ENCODE results near the gene POLR1C.
"Not testable (repeated sequence)": the region's sequence is repeated elsewhere in the genome, so short reads cannot be mapped to it uniquely, and the experiment has no call there.

Gene POLR1C, protein sequence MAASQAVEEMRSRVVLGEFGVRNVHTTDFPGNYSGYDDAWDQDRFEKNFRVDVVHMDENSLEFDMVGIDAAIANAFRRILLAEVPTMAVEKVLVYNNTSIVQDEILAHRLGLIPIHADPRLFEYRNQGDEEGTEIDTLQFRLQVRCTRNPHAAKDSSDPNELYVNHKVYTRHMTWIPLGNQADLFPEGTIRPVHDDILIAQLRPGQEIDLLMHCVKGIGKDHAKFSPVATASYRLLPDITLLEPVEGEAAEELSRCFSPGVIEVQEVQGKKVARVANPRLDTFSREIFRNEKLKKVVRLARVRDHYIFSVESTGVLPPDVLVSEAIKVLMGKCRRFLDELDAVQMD

DNA sequence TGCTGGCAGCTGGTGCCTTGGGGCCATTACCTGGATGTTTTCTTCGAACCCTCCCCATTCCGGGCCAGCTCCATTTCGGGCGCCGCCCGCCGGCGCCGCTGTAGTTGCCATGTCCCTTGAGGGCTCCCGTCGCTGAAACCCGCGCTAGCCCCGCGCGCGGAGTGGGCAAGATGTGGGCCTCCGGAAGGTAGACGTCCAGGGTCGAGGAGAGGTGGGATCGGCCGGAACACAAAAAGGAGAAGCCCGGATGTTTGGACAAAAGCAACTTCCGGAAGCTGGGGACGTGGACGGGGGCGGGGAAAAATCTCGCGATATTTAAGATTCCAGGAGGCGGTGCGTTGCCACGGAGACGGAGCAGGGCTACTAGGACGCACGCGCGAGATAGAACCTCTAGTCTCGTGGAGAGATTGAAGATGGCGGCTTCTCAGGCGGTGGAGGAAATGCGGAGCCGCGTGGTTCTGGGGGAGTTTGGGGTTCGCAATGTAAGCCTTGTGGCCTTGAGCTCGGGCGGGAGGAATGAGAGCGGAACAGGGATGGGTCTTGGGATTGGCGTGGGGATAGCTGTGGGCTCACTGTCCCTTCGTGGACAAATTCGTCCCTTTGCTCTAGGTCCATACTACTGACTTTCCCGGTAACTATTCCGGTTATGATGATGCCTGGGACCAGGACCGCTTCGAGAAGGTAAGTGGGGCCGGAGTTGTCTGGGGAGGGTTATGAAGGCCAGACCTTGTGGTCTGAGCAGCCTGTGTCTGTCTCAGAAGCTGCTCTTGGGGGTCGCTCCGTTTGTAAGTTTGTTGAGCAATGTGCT, at the start of gene POLR1C, which contains the start of gene YIPF3:
Gene POLR1C (plus strand): TSS at position 393 of the 808 bp plus-strand sequence. CDS start 21 bp downstream, at position 414.
Gene YIPF3 (minus strand): TSS at position 230 of the 808 bp plus-strand sequence. CDS start 119 bp downstream, at position 111.
- DNase-seq, result peak; percentile 96

DNA sequence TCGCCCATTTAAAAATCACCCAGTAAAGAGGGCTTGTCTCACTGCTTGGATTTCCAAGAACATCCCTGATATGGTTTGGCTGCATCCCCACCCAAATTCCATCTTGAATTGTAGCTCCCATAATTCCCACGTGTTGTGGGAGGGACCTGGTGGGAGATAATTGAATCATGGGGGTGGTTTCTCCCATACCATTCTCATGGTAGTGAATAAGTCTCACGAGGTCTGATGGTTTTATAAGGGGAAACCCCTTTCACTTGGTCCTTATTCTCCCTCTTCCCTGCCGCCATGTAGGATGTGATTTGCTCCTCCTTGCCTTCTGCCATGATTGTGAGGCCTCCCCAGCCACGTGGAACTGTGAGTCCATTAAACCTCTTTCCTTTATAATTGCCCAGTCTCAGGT, 49.6 kb upstream of the POLR1C start:
- not testable (repeated sequence) for DNase-seq

DNA sequence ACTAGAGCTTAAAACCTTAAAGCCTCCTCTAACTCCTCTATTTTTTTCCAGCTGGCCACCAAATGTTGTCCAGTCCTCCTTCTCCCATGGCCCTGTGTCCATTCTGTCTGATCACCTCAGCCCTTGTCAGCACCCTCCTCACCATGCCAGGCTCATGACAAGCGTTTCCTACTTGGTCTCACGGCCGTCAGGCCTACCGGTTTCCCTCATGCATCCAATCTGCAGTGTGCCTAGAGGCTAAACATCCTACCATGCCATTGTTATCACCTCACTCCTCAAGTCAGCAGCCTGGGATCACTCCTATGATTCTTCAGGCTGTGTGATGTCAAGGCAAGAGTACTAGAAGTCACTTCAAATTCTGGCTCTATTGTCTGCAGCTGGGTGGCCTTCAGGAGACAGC, 49.1 kb upstream of the POLR1C start:
- DNase-seq, result no peak

DNA sequence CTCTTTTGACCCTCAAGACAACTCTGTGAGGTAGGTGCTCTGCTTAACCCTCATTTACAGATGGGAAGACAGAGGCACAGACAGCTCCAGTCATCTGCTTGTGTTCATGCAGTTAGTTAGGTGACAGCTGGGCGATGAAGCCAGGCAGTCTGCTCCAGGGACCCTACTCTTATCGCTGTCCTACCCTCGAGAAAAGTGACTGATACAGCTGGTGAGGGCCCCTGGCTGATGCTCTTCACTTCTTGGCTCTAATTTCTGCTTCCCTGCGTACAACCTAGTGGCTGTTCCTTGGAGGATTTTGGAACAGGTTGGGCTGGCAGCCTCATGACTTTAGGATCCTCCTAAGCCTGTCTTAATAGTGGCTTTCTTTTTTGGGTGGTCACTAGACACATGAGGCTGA, 48.6 kb upstream of the POLR1C start:
- DNase-seq, result no peak

DNA sequence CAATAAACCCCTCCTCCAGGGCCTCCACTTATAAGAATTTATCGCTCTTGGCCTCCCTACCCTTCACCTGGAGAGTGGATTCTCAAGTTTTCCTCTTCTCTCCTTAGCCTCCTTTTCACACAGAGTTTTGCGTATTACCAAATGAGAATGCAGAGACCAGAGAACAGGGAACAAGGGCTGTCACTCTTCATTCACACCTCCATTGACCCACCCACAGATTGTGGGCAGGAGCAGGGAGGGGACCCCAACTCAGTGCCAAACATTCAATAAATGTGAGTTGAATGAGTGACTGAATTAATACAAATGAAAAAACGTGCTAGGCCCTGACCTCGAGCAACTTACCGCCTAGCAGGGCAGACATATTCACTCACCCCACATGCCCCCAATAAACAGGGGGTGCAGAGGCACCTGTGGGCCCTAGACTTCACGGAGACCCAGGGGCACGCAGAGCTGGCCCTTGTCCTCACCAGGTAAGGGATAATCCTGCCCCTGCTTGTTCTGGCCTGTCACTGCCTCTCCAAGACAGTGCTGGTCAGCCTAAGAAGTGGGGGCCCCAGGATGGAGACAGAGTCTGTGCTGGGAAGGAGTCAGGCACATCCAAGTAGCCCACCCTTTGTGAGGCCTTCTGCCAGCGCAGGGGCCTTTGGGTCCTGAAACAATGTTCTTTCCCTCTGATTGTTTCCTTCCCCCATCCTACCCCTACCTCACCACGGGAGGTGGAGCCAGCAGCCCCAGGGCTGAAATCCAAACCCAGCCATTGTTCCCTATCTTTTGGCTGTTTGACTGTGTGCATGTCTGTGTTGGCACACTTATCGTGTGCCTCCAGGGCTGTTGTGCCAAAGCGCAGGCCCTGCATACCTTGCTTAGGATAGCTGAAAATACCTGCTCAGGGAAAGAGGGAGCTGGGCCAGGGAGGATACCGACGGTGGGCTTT, 47.9 kb upstream of the POLR1C start:
- no peak for DNase-seq

DNA sequence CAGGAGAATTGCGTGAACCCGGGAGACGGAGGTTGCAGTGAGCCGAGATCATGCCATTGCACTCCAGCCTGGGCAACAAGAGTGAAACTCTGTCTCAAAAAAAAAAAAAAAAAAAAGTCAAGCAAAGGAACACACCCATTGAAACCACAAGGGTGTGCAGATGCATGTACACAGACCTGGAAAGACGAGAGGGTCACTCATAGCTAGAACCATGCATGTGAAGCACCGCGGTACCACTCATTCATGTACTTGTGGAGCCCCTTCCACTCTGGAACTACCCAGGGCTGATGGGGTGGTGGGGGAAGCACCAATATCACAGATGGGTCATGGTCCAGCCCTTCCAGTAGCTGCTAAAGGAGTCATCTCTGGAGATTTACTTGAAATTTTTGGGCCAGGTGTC, 46.9 kb upstream of the POLR1C start:
- DNase-seq, result no peak

DNA sequence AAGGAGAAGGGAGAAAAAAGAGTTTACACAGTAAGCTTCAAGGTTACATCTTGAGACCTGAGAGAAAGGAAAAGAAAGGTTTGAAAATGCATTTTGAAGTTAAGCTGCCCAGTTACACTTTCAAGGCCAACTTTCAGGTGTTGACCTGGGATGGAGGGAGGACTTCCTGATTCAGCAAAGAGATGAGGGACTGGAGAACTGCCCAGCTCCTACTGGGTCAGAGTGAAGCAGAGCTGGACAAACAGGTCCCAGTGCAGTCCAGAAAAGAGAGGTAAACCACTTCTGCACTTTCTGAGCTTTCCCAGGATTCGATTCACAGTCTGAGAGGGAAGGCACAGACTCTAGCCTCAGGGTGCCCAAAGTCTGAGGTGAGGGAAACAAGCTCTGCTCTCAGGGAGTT, 45.5 kb upstream of the POLR1C start:
- no peak for DNase-seq

DNA sequence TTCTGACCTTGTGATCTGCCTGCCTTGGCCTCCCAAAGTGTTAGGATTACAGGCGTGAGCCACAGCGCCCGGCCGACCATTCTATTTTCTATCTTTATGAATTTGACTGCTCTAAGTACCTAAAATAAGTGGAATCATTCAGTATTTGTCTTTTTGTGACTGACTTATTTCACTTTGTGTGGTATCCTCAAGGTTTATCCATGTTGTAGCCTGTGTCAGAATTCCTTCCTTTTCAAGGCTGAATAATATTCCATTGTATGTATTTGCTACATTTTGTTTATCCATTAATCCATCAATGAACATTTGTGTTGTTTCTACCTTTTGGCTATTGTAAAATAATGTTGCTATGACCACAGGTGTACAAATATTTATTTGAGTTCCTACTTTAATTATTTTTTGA, 44.4 kb upstream of the POLR1C start:
- DNase-seq, result no peak

DNA sequence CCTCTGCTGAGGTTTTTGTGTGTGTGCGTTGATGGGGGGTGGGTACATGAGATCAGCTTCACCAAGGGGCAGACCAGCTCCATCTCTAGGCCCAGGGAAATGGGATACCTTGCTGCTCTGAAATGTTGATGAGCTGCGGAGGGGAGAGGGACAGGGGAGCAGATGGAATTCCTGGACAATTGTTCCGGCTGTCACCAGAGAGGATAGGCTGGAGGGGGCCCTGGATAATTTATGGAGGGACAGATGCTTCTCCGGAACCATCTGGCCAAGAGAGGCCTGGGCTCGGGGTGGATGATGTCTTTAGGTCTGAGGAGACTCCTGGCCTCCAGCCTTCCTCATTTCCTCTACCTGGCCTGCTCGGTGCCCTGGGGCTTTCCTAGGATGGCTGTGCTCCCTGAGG, 41.4 kb upstream of the POLR1C start:
- DNase-seq, result no peak

DNA sequence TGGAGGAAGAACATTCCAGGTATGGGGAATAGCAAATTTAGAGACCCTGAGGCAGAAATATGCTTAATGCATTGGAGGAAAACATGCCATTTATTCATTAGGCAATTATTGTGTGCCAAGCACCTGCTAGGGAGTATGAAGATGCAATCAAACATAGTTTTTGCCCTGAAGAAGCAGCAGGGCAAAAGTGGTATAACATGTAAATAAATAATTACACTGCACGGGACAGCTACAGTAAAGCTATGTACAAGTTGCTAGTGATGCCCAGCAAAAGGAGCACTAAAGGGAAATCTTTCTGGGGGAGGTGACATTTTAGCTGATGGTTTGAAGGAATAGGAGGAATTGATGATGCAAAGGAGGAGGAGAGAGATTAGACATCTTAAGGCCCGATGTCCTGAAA, 40.1 kb upstream of the POLR1C start:
- no peak for DNase-seq

DNA sequence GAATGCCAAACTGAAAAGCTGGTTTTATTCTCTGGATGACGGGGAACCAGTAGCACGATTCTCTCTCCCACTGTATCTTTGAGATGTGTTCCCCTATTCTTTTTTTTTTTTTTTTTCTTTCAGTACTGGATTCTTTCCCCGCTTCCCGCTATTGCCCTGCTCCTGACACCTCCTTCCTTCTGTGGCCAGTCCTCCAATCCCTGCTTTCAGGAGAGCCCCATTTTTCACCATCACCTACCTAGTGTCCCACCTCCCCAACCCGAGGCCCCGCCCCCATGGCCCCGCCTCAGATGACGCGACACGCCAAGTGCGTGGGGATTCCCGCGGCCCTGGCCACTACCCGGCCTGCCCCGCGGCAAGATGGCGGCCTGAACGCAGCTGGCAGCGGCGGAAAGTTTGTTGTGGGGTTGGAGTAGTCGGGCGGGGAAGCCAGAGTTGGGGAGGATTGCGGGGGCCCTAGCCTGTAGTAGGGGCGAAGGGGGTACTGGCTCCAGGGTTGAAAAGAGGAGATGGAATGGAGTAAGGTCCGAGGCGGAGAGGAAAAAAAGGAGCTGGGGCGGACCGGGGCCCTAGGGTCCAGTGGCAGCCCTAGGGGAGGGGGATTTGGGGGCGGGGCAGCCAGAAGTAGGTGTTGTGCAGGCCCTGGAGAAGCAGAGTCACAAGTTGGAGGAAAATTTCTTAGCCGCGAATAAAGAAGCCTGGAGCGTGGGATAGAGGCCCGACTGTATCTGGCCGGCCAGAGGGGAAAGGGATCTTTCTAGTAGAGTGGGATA, 39.5 kb upstream of the POLR1C start, which contains the start of gene TJAP1:
Gene TJAP1 (plus strand): TSS at position 336 of the 773 bp plus-strand sequence. CDS start 21,432 bp downstream, outside the sequence.
- DNase-seq, result peak; percentile 99

DNA sequence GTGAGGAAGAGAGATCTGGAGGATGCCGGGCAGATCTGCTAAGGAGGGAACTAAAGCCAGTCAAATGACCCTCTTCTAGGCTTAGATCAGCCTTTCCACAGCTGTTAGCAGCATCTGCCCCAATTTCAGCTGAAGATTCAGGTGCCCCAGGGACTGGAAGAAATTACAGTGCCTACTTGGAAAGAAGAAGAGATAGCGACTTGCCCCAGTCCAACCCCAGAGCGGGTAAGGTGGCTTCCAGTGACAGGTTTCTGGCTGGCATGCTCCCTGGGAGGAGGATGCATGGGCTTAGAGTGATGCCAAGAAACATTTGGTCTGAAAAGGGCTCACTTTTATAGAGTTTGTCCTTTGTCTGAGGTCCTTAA, 38.9 kb upstream of the POLR1C start:
- no peak for DNase-seq

DNA sequence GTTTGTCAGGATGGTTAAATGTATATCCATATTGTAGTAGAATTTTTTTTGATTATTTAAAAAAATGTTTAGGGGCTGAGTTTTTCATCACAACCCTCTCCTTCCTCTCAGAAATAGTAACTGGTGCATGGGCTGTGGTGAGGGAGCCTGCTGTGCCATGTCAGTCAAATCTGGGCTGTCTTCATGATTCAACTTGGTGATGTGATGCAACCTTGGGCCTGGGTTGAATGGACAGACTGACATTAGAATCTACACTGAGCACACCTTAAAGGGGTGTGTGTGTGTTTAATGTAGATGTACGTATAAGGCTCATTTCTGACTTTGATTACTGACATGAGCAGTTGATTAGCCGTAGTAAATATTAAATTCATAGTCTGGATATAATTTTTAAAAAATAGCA, 35.8 kb upstream of the POLR1C start:
- DNase-seq, result no peak

DNA sequence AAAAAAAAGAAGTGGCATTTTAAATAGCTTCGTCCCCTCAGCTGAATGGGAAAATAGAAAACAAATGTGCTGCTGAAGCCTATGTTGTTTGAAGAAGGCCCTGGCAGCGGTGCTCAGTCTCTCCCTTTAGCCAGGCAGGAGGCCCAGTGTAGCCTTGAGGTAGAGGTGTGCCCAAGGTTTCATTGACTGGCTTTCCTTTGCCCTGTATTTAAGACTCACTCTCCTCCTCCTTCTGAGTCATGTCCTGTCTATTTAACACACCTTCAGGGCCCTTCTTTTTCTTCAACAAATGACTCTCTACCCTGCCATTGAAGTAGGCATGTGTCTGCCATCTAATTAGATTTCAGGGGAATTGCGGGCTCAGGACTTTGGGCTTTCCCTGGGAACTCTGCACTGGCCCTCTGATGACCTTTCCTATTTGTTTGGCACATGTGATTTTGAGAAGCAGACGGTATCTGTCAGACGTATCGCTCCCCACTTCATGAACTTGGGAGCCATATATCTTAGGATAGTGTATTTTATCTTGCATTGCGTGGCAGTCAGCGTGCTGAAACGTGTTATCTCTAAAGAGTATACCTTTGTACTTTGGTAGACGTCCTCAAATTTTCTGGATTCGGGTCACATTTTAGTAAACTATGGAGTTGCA, 35.2 kb upstream of the POLR1C start:
- no peak for DNase-seq

DNA sequence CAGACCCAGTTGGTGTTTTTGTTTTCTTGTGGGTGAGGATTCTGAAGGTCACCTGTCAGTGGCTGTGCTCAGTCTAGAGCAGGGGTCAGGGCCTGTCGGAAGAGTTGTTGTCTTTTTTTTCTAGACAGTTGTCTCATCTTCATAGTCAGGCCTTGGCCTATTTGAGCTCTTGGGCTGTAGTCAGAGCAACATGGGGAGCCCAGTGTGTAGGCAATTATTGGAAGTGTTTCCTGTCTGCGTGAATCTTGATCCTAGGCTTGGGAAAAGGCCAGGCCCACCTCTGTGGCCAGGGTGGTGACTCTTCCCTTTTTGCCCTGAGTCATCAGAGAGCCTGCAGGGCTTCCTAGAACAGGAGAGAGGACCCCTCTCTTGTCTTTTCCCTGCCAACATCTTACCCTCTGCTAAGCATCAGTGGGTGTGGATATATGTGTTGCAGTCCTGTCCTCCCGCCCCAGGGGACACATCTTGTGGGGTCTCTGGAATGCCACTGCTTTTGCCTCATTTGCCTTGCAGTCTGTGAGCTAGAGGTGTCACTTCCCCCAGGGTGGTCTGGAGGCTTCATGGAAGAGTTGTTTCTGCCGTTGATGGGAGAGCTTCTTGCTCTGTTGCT, 28.1 kb upstream of the POLR1C start:
- no peak for DNase-seq

DNA sequence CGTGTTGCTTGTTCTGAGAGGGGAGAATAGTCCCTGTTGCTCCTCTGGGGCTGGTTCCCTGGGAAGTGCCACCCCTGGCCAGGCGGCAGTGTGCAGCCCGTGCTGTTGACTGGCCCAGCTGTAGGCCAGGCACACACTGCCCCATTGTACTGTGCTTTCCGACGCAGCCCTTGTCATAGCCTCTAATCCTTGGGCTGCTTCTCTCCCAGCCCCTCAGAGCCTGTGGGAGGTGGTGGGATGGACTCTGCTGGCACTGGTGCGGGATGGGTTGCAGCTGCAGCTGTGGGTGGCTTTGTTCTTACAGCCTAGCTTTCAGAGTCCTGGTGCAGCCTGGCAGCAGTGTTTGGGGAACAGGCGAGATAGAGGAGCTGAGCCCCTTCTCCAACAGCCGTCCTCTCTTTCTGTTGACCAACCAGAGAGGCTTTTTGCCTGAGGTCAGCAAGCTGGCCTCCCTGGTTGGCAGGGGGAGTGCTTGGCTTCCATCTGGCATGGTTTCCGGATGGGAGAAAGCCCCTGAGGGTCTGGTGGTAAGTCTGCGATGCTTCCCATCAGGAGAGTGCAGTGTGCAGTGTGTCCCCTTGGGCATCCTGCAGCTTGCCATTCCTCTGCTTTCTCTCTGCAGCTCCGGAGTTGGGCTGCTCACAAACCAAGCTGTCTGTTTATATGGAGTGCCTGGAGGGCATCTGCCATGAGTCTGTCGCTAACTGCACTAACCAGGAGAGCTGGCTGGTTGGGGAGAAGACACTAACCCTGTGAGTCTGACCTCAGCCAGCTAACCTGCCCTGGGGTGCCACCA, 27.4 kb upstream of the POLR1C start:
- no peak for DNase-seq

DNA sequence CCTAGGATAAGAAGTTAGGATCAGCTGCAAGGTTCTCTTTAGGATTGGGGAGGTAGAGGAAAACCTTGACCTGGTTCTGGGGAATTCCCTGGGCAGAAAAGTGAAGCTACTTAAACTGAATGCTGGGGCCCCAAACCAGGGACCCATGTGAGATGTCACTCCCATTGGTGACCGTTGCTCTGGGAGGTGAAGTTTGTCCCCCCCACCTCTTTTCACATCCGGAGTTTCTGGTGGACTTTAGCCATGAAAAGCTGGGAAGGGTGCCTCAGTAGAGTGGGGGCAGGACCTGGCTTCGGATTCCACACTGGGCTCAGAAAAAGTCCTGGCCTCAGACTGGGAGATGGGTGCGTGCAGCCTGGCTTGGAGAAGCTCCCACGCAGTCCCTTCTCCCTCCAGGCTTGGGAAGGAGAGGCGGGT, 26.4 kb upstream of the POLR1C start:
- DNase-seq, result no peak

DNA sequence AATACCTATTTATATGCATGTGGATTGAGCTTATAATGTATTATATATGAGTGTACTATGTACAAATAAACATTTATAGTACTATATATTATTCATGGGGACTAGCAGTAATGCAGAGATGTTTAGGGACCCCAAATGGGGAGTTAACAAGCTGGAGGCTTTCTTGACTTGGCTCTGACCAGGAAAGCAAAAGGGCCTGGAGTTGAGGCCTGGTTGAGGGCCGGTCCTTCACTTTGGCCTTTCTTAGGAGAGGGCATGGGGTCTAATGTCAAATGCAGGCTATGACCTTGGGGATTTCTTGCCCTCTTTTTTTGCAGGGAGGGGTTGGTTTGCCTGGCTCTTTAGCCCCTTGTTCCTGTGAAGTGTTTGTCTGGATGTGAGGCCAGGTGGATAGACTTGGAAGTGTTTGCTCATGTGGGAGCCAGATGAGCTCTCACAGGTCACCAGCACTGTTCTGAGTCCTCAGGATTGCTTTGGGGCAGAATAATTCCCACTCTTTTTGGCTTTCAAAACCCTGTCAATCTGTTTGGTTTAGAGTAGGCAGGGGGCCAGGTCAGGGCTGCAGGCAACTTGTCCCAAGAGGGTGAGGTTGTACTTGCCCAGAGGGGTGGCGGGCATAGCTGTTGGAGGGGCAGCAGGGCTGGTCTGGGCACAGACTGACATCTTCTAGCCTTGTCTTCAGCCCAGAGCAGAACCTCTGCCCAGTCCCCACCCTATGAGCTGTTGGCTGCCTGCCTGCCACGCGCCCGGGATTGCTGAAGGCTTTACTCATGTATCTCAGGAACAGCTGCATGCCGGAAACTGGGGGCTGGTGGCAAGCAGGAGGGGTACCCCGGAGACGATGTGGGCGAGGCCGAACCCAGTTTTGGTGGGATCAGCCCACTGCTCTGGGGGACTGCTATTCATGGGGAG, 24.9 kb upstream of the POLR1C start:
- DNase-seq, result no peak

DNA sequence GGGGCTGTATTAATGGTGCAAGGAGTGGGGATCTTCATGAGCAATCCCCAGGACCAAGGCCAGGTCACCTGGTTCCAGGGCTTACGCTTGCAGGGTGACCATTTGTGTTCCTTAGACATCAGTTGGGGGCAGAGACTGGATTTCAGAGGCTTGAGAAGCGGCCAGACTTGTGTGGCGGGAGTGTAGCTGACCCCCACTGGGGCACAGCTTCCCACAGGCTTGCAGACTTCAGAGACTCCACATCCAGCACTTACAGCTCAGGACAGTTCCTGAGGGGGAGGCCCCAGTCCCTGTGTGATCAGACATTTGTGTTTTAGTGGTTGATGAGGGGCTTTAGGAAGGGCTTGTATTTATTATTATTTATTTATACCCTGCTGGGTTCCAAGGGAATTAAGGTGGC, 24.2 kb upstream of the POLR1C start:
- DNase-seq, result no peak
